Neural cell (in vitro differentiated cells): Measurements from ENCODE around the gene CRYBA4.

Experiments used
- CTCF ChIP-seq: fragments of 450-650 bp; IDR thresholded peaks from 2 replicates; pipeline ENCODE4 v1.5.1; 2014; ENCODE audit warnings: antibody characterized with exemption, mild to moderate bottlenecking, moderate library complexity; ENCODE audit not compliant: poor library complexity, severe bottlenecking
- EP300 ChIP-seq: fragments of 450-650 bp; conservative IDR thresholded peaks from 2 replicates; pipeline ENCODE4 v1.6.1; 2014; ENCODE audit warnings: antibody characterized with exemption, mild to moderate bottlenecking, moderate library complexity; ENCODE audit not compliant: poor library complexity, severe bottlenecking
- EZH2 ChIP-seq: fragments of 200-600, 300-800 bp; shearing (Covaris generic), sonication (generic); IDR thresholded peaks from 2 replicates; pipeline ENCODE4 v1.6.1; 2014; ENCODE audit warnings: antibody characterized with exemption, low read length, borderline replicate concordance, mild to moderate bottlenecking; ENCODE audit not compliant: insufficient read depth, poor library complexity, severe bottlenecking
- POLR2AphosphoS5 ChIP-seq: IDR thresholded peaks from 2 replicates; pipeline ENCODE4 v1.6.1; 2012
- RAD21 ChIP-seq: fragments of 450-650 bp; conservative IDR thresholded peaks from 2 replicates; pipeline ENCODE4 v1.6.1; 2014; ENCODE audit warnings: antibody characterized with exemption, mild to moderate bottlenecking, moderate library complexity
- TAF1 ChIP-seq: IDR thresholded peaks from 2 replicates; pipeline ENCODE4 v1.6.1; 2012; ENCODE audit warnings: low read depth

GRCh38 chr22:26614322-26614721 lies 7.4 kb upstream of the CRYBA4 start:
- TF ChIP-seq RAD21 (no peak), POLR2AphosphoS5 (no peak), CTCF (no peak), EZH2 (no peak), TAF1 (no peak), EP300 (no peak)
